NK-92 treated with Interleukin-12 subunit alpha and Interleukin-12 subunit beta, amount 100 ng/mL, for 24 hours (cell line): ENCODE measurements around the gene IFNL2.
A peak's percentile ranks its signal among the peaks of the same experiment; 100 is the strongest.
"Not testable (repeated sequence)": the region's sequence is repeated elsewhere in the genome, so short reads cannot be mapped to it uniquely, and the experiment has no call there.

Experiments used
- DNase-seq: peaks from one replicate; lab custom pipeline; 2025; lab: John Stamatoyannopoulos, UW

The IFNL2 gene

DNA sequence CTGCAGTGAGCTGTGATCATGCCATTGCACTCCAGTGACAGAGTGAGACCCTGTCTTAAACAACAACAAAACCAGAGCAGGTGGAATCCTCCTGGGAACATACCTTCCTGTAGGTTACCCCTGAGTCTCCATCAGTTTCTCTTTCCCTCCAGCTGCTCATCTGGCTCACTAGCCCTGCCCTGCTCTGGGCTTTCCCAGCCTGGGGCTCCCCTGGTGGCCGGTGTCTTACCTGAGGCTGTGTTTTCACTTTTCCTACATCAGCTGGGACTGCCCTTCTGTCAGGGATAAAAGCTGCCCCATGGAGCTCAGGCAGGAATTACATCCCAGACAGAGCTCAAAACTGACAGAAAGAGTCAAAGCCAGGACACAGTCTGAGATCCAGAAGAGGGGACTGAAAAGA lies at the start of gene IFNL2:
Gene IFNL2 (plus strand): TSS at position 312 of the 400 bp plus-strand sequence. CDS start 173 bp downstream, outside the sequence.
- DNase-seq: not testable (repeated sequence)

DNA sequence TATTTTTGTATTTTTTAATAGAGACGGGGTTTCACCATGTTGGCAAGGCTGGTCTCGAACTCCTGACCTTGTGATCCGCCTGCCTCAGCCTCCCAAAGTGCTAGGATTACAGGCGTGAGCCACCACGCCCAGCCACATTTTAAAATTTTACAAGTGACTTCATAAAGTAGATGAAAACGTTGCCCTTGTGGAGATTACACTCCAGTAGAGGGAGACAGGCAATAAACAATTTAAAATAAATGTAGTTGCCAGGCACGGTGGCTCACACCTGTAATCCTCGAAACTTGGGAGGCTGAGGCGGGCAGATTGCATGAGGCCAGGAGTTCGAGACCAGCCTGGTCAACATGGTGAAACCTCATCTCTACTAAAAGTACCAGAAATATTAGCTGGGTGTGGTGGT lies 49.1 kb upstream of the IFNL2 start:
- not testable (repeated sequence) for DNase-seq

DNA sequence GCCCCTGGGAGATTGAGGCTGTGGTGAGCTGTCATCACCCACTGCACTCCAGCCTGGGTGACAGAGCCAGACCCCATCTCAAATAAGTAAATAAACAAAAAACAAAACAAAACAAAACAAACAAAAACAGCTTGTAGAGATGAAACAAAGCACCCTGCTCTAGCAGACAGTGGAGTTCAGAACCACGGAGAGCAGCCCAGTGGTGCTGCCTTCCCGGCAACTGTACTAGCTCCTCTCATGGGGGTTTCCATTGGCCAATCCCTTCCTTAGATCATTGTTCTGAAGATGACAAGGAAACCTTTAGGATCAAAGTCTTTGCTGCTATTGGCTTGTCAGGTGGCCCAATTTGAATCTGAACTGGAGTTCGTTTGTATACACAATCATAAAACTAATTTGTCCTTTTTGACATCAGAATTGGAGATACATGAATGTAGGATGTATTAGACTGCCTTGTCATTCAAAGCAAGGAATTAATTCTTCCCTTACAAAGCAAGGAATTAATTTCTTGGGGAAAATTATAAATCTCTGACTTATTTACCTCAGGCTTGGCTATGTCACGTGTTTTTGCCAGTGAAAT lies 44.4 kb upstream of the IFNL2 start:
- DNase-seq: no peak

DNA sequence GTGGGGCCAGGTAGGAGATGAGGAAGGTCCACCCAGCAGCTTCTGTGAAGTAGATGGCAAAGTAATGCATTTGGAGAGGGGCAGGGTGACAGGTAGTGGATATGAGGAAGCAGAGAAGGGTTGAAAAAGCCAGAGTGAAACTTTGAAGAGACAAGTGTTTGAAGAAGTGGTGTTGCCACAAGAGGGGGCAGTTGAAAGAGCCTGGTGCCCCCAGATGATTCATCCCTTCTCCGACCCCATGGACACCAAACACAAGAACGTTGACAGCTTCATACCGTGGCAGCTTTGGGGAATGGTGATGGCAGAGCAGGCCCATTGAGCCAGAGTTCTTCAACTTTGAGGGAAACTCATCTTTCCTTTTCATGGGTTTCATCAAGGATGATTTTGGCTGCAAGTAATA lies 43.3 kb upstream of the IFNL2 start:
- no peak for DNase-seq

DNA sequence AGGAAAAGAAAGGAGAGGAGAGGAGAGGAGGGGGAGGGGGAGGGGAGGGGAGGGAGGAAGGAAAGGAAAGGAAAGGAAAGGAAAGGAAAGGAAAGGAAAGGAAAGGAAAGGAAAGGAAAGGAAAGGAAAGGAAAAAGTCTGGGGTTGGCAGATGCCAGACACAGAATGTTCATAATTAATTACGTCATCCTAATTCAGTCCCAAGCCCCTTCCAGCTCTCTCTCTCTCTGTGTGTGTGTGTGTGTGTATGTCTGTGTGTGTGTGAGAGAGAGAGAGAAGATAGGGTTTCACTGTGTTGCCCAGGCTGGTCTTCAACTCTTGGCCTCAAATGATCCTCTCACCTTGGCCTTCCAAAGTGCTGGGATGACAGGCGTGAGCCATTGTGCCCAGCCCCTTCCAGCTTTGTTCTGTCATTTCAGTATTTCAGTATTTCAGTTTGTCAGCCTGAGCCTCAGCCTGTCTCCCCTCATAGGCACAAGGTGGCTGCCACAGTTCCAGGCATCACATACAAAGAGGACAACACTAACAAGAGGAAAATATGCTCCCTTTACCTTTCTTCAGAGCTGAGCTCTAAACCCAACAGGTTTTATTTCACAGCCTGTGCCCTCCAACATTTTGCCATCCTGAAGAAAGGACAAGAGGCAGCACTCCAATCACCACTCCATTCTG lies 38.0 kb upstream of the IFNL2 start:
- DNase-seq: no peak

DNA sequence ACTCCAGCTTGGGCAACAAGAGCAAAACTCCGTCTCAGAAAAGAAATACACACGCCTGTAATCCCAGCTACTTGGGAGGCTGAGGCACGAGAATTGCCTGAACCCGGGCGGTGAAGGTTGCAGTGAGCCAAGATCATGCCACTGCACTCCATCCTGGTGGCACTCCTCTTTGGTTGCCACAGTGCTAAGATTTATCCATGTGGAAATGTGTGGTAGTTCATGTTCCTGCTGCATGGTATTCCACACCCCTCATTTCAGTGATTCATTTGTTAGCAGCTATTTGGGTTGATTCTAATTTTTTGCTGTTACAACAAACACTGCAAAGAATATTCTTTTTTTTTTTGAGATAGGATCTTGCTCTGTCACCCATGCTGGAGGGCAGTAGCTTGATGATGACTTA lies 35.5 kb upstream of the IFNL2 start:
- DNase-seq: no peak

DNA sequence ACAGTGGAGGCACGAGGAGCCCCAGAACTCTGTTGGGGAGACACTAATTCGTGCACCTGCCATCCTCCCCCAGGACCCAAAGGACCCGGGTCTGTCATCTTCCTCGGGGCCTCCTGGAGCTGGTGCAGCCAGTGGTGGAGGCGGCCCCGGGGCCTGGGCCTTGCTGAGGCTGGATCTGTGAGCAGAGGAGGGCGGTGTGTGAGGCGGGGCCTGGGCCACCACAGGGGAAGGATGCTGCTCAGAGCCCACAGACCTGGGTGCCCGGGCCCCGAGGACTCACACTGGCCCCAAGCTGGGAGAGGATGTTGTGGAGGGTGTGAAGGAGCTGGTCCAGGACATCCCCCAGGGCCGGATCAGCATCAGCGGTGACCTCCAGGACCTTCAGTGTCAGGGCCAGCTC lies 31.7 kb upstream of the IFNL2 start:
- no peak for DNase-seq

DNA sequence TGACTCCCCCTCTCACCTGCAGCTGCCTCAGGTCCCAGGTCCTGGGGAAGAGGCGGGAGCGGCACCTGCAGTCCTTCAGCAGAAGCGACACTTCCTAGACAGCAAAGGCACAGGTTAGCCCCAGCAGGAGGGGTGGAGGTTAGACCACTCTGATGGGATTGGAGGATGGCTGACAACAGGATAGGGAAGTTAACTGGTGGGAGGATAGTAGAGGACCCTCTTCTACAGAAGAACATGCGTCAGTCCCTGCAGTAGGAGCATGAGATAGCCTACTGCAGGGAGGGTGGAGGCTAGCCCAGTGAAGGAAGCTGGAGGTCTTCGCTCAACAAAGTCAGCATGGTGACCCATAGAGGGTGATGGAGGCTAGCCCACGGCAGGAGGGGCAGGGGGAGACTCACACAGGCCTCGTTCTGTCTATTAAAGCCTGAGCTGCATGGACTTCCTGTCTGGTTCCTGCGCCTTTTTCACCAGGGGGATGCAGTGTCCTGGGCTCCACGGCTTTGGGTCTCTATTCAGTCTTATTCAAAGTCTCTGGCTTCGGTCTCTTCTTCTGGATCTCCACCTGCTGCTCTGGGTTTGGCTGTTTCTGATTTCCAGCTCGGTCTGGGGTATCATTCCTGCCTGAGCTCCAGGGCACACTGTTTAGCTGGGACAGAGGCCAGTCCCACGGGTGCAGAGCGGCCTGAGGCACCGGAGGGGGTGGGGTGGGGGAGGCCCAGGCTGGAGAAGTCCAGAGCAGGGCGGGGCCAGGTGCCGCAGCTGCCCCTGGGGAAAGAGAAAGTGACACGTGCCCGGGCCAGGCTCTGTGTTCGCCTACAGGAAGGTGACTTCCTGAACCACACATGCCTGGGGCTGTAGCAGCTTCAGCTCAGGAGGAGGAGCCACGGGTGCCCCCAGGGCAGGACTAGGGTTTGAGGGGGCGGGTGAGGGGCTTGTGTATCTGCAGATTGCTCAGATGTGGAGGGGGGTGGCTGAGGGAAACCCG lies 30.7 kb upstream of the IFNL2 start:
- DNase-seq: peak; percentile 45

DNA sequence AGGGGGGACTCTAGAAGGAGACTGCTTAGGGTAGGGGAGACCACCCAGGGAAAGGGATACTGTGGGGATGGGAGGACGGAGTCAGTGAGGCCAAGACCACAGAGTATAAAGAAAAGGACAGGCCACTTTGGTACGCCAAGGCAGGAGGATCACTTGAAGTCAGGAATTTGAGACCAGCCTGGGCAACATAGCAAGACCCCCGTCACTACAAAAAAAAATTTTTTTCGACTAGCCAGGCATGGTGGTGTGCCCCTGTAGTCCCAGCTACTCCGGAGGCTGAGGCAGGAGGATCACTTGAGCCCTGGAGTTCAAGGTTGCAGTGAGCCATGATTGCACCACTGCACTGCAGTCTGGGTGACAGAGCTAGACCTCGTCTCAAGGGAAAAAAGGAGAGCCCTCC lies 30.0 kb upstream of the IFNL2 start:
- DNase-seq: no peak

DNA sequence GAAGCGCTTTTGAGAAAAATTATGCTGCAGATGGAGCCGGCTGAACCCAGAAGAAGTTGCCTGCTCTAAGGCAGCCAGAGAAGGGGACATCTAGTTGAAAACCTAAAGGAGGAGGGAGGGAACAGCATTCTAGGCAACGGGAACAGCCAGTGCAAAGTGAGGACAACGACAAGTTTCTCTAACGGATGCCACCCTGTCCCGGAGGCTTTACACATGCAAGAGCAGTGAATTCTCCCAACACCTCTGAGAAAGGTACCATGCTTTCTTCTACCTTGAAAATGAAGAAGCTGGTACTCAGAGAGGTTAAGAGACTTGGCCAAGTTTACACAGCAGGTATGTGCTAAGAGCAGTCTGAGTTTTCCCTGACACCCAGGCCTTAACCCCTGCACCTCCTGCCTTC lies 29.3 kb upstream of the IFNL2 start:
- DNase-seq: no peak

DNA sequence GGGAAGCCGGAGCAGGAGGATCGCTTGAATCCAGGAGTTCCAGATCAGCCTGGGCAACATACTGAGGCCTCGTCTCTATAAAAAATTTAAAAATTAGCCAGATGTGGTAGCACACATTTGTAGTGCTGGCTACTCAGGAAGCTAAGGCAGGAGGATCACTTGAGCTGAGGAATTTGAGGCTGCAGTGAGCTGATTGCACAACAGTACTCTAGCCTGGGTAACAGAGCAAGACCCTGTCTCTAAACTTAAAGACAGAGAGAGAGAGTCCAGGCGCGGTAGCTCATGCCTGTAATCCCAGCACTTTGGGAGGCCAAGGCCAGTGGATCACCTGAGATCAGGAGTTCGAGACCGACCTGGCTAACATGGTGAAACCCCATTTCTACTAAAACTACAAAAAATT lies 27.8 kb upstream of the IFNL2 start:
- no peak for DNase-seq

DNA sequence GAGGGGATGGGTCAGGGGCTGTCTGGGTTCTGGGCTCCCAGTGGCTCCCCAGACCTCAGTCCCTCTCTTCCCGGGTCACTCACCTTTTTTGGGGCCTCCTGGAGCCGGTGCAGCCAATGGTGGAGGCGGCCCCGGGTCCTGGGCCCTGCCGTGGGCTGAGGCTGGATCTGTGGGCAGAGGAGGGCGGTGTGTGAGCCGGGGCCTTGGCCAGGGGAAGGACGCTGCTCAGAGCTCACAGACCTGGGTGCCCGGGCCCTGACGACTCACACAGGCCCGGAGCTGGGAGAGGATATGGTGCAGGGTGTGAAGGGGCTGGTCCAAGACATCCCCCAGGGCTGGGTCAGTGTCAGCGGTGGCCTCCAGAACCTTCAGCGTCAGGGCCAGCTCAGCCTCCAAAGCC lies 24.5 kb upstream of the IFNL2 start:
- not testable (repeated sequence) for DNase-seq

DNA sequence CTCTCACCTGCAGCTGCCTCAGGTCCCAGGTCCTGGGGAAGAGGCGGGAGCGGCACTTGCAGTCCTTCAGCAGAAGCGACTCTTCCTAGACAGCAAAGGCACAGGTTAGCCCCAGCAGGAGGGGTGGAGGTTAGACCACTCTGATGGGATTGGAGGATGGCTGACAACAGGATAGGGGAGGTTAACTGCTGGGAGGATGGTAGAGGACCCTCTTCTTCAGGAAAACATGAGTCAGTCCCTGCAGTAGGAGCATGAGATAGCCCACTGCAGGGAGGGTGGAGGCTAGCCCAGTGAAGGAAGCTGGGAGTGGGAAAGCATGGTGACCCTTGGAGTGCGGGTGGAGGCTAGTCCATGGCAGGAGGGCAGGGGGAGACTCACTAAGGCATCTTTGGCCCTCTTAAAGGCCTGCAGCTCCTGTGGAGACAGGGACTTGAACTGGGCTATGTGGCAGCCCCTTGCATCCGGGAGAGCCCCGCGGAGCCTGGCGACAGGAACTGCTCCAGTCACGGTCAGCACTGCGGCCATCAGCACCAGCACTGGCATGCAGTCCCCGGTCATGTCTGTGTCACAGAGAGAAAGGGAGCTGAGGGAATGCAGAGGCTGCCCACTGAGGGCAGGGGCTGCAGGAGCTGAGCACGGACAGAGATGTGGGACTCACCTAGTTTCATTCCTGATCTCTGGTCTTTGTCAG lies 23.6 kb upstream of the IFNL2 start, which contains the start of gene IFNL3:
Gene IFNL3 (minus strand): TSS at position 597 of the 691 bp plus-strand sequence. CDS start 39 bp downstream, at position 558.
- not testable (repeated sequence) for DNase-seq

DNA sequence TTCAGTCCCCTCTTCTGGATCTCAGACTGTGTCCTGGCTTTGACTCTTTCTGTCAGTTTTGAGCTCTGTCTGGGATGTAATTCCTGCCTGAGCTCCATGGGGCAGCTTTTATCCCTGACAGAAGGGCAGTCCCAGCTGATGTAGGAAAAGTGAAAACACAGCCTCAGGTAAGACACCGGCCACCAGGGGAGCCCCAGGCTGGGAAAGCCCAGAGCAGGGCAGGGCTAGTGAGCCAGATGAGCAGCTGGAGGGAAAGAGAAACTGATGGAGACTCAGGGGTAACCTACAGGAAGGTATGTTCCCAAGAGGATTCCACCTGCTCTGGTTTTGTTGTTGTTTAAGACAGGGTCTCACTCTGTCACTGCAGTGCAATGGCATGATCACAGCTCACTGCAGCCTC lies 23.0 kb upstream of the IFNL2 start:
- DNase-seq: not testable (repeated sequence)

DNA sequence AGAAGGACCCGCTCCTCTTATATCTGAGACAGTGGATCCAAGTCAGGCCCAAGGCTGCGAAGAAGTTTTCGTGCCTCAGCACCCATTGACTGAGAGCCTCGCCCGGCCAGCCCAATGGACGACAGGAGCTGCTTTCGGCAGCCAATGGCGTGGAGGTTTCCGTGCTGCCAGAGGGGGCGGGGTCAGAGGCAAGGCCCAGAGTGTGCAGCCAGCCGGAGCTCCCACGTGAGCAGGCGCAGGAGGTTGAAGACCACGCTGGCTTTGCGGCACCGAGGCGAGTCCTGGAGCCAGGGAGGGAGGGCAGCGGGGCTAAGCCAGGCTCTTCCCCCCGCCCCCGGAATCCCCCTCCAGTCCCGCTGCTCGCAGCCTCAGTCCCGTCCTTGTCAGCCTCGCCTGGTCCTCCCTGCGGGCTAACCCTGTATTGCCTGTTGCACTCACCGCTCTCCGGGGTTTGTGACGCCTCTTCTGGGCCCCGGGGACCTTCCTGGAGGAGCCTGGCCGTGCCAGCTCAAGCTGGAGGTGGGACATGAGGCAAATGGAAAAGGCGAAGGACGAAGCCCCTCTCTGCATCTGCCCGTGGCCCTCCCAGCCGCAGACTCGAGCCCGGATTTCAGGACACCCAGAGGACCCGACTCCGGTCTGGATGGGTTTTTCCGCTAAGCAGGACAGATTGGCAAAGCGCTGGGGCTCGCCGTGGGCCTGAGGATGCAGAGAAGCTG lies 21.1 kb upstream of the IFNL2 start:
- DNase-seq: no peak

DNA sequence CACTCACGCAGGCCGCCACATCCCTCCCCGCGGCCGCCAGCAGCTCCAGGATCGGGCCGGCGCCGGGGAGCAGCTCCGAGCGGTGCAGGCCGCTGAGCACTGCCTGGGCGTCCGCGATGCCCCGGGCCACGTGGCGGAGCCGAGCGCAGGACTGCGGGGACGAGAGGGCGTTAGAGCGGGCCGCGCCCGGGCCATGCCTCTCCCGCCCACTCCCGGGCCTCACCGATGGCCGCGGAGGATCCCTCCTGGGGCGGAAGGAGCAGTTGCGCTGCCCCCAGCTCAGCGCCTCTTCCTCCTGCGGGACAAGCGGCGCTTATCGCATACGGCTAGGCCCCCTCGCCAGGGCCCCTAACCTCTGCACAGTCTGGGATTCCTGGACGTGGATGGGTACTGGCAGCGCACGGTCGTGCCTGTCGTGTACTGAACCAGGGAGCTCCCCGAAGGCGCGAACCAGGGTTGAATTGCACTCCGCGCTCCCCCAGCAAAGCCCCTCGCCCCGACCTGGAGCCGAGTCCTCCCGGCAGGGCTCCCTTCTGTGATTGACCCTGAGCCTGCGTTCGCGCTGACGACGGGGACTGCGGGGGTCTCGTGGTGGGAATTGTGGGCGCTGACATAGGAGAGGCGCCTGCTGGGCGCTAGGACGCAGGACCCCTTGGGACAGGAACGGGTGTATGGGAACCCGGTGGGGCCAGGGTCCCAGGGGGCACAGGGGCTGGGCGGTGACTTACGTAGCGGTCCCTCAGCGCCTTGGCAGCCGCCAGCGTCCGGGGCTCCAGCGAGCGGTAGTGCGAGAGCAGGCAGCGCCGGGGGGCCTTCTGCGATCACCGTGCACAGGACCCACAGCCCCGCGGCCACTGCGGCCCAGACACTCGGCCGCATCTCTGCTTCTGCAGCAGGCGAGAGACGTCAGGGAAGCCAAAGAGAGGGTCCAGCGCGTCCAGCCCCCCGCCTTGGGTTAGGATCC lies 20.2 kb upstream of the IFNL2 start:
- DNase-seq: no peak

DNA sequence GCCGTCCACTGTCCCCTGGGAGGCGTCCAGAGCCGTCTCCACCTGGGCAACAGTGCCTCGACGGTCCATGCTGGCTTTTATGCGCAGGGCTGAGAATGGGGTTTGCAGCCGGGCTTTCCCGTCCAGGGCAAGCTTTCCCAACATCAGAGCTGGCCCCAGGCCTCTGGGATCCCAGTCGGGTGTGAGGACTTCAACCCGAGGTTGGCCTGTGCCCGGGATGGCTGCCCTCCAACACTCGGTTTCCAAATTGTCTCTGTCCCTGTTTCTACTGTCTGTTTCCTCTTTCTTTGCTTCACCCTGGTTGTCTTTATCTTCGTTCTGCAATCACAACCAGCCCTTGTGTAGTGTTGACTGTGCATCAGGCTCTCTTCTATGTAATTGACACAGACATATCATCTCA lies 19.4 kb upstream of the IFNL2 start, which contains the start of gene IFNL4:
Gene IFNL4 (minus strand): TSS at position 51 of the 400 bp plus-strand sequence.
- no peak for DNase-seq

DNA sequence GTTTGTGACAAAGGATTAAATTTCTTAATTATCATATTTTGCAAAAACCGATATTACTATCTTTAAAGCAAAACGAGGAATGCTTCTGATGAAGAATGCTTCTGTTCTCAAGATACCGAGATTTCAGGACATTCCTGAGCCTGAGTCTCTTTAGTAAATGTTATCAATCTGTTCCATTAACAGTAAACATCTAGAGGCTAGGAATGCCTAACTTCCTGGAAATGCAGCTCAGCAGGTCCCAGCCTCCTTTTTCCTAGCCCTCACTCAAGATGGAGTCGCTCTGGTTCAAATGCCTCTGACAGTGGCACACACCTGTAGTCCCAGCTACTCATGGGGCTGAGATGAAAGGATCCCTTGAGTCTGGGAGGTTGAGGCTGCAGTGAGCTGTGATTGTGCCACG lies 17.1 kb upstream of the IFNL2 start:
- DNase-seq: no peak

DNA sequence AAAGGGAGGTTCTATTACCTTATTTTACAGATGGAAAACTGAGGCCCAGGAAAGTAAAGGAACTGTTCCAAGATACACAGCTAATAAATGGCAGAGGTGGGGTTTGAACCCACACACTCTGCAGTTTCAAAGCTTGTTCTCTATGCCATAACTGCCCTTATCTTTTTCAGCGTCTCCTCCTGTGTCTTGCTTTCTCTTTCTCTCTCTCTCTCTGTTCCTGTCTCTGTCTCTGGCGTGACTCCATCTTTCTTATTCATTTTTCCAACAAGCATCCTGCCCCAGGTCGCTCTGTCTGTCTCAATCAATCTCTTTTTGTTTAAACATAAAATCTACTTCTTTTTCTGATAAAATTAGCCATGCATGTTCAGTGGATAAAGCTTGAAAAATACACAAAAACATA lies 16.4 kb upstream of the IFNL2 start:
- DNase-seq: no peak

DNA sequence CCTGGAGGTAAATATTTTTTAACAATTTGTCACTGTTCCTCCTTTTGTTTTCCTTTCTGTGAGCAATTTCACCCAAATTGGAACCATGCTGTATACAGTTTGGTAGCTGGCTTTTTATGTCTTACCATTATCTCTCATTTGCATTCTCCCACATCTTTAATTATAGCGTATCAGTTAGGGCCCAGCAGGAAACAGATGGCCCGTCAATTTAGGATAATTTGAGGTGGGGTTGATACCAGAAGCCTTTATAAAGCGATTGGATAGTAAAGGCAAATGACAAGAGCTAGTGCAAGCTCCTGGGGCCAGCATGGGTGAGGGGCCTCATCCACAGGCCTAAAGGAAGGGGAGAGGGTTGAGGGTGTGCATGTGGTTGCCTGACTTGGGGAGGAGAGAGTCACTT lies 15.7 kb upstream of the IFNL2 start:
- no peak for DNase-seq
